SW 1271 (cell line): ENCODE data around the gene SLC39A11.

Experiments used
- DNase-seq, 2 experiments: peaks; one replicate each; lab custom pipeline; 2025; lab: John Stamatoyannopoulos, UW

SLC39A11 gene

DNA sequence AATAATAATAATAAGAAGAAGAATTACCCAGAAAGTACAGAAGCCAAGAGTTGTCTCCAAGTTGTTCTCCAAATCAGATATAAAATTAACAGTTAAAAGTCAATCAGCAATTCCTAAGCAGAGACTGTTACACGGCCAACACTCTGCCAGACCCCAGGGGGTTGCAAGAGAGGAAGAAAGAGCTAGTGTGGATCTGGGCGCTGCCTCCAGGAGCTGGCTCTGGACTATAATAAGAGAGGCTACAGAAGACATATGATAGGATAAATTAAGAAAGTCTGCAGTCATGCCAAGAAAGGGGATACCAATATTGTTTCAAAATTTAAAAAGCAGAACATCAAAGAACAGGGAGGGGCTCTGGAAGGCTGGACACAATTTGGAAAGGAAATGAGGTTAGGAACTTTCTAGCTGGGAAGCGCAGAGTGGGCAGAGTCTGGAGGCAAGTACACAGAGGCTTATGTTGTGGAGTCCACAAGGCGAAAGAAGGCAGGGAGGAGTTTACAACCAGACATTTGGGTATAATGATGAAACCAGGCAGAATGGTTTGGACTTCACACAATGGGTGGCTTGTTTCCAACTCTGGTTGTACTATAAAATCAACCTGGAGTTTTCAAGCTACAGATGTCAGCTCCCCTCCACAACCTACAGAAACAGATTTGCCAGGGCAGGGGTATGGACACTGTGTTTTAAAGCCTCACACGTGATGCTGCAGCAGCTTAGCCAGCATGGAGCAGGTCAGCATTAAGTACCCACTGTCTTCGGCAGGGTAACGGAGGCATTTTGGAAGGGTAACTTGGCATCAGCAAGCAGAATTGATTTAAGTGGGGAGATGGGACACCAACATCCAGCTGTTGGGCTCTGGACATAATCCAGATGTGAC is 49.4 kb downstream of the SLC39A11 start:
- no peak for DNase-seq

DNA sequence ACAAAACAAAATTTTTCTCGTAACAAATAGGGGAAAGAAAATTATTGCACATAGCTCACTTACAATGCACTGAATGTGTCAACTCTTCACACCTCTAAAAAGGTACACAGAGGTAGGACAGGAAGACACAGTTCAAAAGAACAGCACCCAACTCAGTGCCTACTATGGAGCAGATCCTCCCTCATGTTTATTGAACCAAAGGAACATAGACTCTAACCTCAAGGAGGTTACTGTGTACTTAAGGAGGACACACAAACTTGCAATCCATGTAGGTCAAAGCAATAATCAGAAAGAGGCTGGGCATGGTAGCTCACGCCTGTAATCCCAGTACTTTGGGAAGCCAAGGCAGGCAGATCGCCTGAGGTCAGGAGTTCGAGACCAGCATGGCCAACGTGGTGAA is 50.3 kb downstream of the SLC39A11 start:
- DNase-seq: no peak

DNA sequence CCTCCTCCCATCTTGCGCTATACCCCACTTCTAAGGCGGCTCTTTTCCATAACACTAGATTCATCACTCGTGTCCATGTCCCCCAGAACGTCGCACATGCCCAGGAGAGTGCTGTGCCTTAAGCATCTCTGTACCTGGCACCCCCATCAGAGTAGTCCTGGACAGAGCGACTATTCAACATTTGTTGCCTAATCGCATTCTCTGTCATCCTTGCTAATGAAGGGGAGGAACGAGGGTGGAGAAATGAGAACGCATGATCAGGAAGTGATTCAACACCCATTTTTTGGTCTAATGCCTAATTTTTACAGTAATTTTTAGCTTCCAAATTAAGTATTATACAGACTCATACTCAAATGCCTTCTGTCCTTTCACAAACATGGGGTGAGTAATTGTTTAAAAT is 53.2 kb downstream of the SLC39A11 start:
- DNase-seq: no peak

DNA sequence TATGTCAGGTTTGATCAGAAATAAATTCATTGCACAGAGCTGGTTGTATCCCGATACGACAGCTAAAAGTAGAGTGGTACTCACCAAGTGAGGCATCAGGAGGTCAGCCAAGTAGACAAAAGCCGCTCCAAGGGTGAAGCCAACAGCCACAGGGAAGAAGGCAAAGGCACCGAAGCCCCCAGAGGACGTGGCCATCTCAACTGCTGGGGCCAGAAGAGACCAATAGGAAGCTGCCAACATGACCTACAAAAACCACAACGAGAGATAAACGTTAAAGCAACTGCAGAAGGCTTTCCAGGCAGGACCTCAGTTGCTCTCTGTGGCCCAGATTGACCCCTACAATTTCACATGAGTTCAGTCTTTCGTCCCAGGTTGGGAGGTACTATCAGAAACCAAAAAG is 61.0 kb downstream of the SLC39A11 start:
- DNase-seq: no peak

DNA sequence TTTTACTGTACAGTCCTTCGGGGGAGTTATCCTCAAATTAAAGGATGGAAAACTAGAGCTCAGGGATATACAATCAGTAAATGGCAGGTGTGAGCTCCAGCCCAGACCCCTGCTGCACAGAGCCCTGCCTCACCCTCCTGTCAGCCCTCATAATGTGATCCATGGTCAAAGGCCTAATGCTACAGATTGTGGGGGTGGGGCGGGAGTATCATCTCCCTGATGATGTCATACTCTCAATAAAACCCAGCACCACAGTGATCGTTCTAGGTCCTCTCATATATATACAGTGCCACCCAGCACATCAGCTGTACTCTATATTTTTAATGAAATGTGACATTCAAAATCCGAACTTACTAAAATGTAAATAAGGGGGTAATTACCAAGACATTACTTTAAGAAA is 61.5 kb downstream of the SLC39A11 start:
- no peak for DNase-seq

DNA sequence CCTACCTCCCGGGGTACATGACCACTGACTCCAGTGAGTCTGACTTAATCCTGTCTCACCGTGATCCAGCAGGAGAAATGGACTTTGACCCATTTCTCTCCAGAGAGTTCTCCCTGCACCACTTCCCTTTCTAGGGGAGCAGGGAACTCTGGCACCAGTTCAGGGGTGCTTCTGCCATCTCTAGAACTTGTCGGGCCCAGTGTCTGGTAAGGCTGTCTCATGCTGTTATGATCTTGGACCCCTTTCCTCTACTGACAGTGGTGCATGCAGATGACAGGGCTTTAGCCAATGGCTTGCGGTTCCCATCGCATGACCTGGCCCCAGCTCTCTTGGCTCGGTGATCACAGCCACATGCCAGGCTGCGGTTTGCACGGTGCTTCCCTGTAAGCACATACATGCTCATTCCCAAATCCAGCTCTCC is 62.0 kb downstream of the SLC39A11 start:
- DNase-seq: no peak

DNA sequence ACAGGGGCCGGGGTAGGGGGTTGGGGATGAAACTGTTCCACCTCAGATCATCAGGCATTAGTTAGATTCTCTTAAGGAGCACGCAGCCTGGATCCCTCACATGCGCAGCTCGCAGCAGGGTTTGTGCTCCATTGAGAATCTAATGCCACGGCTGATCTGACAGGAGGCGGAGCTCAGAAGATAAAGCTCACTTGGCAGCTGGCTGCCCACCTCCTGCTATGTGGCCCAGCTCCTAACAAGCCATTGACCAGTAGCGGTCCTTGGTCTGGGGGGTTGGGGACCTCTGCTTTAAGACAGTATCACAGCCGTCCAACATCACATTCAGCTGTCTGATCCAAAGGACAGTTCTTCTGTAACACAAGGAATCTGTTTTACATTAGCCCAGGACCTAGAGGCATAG is 62.5 kb downstream of the SLC39A11 start:
- no peak for DNase-seq

DNA sequence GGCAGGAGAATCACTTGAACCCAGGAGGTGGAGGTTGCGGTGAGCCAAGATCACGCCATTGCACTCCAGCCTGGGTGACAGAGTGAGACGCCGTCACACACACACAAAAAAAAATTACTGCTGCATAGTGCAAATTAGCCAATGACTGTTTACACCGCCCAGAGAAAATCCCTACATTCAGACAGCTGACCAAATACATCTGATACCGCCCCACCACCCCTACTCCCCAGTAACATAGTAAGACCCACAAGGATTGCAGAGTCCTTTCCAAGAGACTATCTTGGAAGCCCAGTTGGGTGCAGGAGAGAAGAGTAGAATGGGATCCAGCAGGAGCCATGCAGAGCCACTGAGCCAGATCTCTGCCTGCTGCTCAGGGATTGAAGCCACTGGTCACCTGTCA is 63.5 kb downstream of the SLC39A11 start:
- no peak for DNase-seq

DNA sequence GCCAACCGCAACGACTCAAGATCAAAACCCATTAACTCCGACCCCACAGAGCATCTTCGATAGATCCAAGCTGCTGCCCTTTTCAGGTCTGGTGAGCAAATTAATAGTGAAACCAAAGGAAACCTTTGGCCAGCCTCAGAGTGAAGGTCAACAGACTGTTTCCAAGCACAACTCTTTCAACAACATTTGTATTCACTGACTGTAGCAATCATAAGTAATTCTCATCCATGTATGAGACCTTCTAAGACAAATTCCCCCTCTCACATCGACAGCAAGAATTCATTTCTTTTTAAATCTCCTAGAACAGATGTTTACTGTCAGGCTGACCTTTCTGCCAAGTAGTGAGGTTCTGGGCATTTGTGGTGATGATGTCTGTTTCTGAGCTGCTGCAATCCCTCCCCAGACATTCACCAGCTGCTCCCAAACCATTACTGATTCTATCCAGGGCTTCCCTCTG is 64.2 kb downstream of the SLC39A11 start:
- DNase-seq: no peak

DNA sequence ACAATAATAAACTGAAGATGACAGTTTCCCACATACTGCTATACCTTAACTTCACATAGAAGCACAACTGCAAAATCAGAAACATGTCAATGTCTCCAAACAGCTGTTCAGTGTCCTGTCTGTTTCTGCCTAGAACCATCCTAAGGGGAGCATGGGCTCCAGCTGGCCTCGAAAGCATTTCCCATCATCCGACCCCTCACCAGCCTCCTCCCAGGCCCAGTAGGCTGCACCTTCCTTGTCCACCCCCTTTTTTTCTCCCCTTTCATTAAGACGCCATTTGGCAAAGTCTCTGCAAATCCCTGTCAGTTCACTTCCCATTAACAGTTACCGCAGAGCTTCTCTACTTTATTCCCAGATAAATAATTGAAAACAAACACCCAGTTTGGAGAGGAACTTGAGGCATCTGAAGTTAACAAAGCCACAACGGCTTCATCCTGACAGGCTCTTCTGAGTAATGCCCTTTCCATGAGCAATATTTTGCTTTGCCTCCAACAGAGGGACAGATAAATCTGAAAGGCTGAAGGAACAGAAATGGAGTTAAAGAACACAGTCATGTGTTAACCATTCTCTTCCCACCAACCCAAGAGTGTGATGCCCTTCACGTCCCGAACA is 65.3 kb downstream of the SLC39A11 start:
- no peak for DNase-seq

DNA sequence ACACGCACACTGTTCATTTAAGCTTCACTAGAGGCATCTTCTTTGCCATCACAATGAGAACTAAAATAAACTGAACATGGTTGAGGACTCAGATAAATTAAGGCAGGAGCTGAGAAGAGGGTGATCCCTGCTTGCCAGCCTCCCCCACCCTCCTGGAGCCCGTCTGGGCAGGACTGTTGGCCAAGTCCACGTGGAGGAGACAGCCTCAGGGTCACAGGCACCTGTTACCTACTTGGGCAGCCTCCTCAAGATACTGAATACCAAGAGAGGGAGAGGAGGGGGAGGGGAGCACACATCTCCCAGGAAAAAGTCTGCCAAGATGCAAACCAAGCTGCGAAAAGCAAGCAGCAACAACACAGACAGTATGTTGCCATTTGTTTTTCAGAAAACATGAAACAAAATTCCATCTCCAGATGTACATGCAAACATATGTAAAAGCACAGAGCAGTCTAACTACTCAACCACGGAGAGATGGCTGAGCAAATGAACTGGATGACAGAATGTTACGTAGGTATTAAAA is 67.4 kb downstream of the SLC39A11 start:
- DNase-seq: no peak

DNA sequence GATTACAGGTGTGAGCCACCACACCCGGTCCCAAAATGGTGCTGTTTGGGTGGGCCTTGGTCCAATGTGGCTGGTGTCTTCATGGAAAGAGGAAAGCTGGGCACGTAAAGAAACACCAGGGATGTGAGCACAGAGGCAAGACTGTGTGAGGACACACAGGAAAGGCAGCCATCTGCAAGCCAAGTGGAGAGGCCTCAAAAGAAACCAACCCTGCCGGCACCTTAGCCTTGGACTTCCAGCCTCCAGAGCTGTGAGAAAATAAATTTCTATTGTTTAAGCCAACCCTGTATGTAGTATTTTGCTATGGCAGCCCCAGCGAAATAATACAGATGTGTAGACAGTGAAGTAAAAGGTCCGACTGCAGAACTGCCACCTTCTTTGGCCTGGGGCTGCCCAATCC is 68.7 kb downstream of the SLC39A11 start:
- no peak for DNase-seq

DNA sequence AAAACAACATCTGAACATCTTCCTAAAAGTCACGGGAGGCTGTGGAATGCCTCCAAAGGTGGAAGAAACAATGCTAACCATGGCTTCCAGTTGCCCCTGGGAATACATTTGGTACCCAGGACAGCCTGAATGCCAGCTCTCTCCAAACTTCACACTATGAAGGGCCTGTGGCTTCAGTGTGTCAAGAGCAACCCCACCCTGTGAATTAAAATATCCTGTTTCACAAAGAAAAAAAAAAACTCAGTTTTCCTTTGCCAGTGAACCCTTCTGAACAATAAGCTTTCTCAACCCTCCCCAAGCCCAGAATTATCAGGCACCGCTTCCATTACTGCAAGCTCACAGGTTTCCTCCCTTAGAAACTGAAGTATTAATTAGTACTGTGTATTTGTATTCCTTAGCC is 69.8 kb downstream of the SLC39A11 start:
- DNase-seq: no peak

DNA sequence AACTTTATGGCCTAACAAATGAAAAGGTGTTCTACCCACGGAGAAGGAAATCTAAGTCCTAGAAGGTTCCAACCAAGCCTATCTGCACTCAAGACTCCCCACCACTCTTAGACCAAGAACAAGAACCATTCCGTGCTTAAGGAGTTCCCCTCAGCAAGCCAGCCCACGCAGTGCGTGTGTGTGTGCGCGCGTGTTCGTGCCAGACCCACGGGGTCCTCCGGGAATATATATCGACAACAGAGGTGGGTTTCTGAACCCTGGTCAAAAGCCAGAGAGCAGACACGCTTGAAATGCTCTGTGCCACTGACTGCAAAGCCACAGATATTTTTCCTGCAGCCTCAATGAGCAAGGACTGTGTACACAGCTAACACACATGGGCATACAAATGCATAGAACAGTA is 70.7 kb downstream of the SLC39A11 start:
- no peak for DNase-seq

DNA sequence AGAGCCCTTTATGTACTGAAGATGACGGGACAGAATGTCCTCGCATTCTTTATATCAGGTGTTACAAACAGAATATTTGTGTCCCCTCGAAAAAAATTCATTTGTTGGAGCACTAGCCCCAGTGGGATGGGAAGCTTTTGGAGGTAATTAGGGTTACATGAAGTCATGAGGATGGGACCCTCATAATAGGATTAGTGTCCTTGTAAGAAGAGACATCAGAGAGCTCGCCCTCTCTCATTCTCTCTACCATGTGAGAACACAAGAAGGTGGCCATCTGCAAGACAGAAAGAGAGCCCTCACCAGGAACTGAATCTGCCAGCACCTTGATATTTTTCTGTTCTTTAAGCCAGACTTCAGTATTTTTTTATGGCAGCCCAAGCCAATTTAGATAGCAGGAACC is 72.4 kb downstream of the SLC39A11 start:
- DNase-seq: no peak

DNA sequence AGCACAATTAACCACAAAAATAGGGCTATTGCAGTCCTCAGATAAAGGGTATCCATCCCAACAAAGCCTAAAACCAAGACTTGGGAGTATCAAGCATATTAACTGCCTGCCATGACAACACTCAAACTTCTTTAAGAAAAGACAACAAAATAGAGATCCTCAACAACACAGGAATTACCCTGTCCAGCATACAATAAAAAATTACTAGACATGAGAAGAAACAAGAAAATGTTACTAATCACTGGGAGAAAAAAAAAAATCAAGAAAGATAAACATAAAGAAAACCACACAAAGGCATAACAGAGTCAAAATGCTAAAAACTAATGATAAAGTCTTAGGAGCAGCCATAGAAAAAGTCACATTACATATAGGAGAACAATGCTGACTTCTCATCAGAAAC is 73.9 kb downstream of the SLC39A11 start:
- DNase-seq: no peak

DNA sequence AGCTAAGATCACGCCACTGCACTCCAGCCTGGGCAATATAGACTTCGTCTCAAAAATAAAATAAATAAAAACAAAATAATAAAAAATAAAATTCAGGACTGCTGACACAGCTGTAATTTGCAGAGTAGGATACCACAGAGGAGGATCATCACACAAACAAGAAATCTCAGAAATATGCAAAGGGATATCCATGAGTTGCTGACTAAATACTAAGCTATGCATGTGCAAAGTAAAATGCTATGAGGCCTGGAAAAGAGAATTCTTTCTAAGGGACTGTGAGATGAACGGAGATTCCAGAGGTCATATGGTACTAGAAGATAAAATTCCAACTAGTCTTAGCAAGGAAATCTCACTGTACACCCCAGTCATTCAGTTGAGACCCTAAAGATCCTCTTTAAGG is 74.8 kb downstream of the SLC39A11 start:
- peak; percentile 20 to 67 for DNase-seq

DNA sequence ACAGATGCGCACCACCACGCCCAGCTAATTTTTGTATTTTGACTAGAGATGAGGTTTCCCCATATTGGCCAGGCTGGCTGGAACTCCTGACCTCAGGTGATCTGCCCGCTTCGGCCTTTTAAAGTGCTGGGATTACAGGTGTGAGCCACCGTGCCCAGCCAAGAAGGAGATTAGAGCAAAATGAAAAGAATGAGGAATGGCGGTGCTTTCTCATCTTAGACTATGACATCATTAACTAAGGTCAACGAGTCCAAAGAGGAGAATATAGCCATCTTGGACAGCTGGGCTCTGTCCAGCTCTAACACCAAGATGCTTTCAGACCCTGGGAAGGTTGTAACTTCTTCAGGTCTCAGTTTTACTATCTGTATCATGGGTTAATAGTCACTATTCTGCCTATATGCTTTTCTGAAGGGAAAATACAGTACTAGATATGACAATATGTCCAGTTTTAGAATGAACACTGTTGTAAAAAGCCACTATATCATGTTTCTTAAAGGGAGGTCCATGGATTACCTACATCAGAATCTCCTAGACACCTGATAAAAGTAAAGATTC is 76.7 kb downstream of the SLC39A11 start:
- no peak for DNase-seq

DNA sequence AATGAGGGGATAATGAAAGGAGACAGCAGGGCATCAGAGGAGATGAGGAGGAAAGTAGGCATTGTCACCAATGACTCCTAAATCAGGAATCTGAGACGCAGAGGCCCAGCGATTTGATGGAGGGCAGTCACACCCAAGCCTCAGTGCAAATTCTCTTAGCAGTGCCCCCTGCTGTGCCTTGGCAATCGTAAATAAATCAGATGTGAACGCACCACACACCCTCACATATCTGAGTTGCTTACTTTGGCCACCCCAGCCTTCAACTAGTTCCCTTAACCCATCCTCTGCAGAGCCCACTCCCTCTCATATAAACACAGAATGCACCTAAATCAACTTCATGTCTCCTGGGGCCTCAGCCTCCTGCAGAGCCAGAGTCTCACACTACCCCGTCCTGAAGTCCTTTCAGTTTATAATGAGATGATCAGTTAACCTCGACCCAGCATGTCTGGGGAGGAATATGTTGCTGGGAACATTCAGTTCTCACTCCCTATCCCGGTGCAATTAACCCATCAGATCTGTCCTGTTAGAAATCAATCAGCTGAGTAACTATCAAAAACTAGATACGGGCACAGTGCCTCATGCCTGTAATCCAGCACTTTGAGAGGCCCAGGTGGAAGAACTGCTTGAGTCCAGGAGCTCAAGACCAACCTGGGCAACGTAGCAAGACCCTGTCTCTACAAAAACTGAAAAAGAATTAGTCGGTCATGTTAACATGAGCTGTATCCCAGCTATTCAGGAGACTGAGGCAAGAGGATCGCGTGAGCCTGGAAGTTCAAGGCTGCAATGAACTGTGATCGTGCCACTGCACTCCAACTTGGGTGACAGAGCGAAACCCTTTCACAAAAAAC is 78.4 kb downstream of the SLC39A11 start:
- no peak for DNase-seq

DNA sequence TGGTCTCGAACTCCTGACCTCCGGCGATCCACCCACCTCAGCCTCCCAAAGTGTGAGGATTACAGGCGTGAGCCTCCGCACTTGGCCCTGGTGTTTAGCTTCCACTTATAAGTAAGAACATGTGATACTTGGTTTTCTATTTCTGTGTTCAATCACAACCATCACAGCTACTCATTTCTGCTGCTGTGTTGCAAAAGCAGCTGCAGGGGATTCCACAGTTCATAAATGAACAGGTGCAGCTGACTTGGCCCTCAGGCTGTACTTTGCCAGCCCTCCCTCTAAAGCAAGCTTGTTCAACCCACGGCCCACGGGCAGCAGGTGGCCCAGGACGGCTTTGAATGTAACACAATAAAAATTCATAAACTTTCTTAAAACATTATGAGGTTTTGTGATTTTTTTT is 79.2 kb downstream of the SLC39A11 start:
- no peak for DNase-seq

DNA sequence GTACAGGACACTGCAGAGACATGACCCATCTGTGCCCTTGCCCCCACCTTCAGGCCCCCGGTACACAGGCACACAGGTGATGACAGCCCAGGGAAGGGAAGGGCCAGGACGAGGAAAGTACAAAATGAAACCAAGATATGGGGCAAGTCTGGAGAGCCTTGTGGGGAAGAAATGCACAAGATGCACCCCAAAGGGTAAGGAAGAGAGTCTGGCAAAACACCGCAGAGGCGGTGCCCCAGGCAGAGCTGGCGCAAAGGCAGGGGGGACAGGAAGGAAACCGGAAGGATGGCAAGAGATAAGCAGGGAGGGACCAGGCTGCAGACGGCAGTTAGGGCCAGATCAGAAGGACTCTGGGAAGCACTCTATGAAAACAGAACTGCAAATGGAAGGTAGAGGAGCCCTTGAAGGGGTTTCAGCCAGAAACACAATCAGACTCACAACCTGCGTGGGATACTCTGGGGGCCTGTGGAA is 81.4 kb downstream of the SLC39A11 start:
- no peak for DNase-seq

DNA sequence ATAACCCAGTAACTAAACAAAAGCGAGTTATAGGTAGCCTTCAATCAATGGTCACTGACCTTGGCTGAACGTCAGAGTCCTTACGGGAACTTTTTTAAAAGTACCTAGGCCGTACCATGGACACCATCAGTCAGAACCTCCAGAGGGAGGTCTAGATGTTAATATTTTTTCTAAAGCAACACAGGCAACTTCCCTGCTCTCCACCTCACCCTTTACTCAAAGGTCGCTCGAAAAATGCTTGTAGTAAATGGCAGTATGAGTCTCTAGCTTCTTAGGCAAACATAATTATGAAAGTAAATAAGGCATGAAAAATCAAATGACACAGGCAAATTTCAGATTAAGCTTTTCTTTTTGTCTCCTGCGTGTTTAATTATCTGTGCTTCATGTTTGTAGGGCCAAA is 82.1 kb downstream of the SLC39A11 start:
- no peak for DNase-seq
